ENCODE data around the gene POLN. TPM values are rescaled to one million over a fixed set of nuclear protein-coding genes. Genes with fewer than 3 reads are reported as not detected.
"Not testable (repeated sequence)": the region's sequence is repeated elsewhere in the genome, so short reads cannot be mapped to it uniquely, and the experiment has no call there.

POLN gene
- total RNA-seq, 3 donors from 2014 or later: 0.61 to 2.3 (median 0.90) TPM

DNA sequence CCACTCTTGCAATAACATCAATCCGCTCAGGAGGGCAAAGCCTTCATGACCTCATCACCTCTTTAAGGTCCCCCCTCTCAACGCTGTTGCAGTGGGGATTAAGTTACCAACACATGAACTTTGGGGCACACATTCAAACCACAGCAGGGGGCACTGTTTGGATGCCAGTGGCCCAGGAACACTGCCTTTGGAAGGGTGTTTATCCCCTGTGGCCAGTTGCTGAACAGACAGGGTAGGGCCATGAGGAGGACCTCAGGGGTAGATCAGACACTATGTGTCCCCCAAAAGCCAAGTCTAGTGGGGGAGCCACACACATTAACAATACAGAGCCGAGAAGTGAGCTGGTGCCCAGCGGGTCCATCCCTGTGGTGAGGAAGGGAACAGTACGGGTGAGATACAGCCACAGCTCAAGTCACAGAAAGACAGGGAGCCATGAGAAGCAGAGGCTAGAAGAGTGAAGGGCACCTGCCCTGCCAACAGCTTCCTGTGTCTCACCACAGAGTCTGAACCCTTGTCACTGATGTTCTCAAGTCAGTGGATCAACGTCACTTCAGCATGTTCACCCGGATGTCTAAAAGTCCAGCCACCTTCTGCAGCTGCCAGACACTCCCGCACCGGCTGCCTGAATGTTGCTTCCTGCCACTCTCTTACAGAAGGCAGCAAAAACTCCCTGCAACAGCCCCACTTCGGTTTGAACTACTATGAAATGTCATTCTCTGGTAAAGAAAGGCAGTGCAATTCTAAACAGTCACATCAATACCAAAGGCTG, 39.8 kb upstream of the POLN start:
- H3K27me3 Mint-ChIP-seq (ENCODE audit: low read depth): no peaks in the 10 kb centered on the region
- DNase-seq (peak; percentile 71), ATAC-seq (peak; percentile 85 to 89)
- H3K36me3 Mint-ChIP-seq (ENCODE audit: insufficient read depth): no peaks in the 10 kb centered on the region
- no peaks in the 10 kb centered on the region for H3K9me3 Mint-ChIP-seq
- H3K4me1 Mint-ChIP-seq (ENCODE audit: low read depth): peaks cover 35% of the 10 kb centered on the region
- peak overlapping the region; percentile 50 for H3K4me3 Mint-ChIP-seq

DNA sequence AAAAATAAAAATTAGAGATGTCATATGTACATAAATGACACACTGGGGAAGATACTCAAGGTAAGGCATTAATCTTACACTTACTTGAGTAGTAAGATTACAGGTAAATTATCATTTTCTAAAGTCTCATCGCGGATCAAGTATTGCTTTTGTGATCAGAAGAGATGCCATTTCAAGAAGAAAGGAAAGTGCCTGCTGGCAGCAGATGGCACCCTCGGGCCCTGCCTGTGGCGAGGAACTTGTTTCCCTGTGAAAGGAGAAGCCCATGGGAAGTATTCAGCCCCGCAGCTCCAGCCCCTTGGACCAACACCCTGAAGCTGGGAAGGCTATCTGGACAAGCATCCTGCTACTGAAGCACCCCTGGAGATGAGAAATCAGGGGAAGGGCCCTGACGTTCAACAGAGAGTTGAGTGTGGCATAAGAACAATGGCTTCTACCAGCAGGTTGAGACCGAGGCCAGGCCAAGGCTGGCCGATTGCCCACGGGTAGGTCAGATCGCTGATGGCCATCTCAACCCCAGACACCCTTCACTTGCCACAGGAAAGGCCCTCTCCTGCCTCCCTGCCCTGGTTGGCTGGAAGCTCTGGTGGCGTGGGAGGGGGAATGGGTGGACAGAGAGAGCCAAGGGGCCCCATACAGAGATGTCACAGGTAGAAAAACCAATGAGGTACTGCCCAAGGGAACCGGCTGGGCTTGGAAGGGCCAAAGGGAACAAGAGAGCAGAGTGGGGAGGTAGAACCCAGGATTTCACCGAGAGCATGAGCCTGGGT, 38.8 kb upstream of the POLN start:
- H3K4me1 Mint-ChIP-seq (ENCODE audit: low read depth): peaks cover 35% of the 10 kb centered on the region
- H3K4me3 Mint-ChIP-seq: no peak overlapping the region

DNA sequence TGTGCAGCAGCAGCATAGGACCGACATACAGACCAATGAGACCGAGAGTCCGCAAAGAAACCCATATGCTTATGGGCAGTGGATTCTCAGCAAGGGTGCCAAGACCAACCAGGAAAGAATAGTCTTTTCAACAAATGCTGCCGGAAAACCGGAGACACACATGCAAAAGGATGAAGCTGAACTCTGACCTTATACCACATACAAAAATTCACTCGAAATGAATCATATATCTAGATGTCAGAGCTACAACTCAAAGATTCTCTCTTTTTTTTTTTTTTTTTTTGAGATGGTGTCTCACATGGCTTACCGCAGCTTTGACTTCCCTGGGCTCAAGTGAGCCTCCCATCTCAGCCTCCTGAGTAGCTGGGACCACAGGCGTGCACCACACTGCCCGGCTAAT, 36.0 kb upstream of the POLN start:
- peaks cover 24% of the 10 kb centered on the region for H3K4me1 Mint-ChIP-seq (ENCODE audit: low read depth)
- H3K4me3 Mint-ChIP-seq: no peak overlapping the region
- DNase-seq (no peak), ATAC-seq (no peak)
- no peaks in the 10 kb centered on the region for H3K36me3 Mint-ChIP-seq (ENCODE audit: insufficient read depth)
- no peaks in the 10 kb centered on the region for H3K27me3 Mint-ChIP-seq (ENCODE audit: low read depth)
- H3K9me3 Mint-ChIP-seq: no peaks in the 10 kb centered on the region

More for the DNA sequence above, 38.8 kb upstream of the POLN start:
- DNase-seq: no peak
- Mint-ChIP-seq H3K36me3 (ENCODE audit: insufficient read depth) (no peaks in the 10 kb centered on the region), H3K9me3 (no peaks in the 10 kb centered on the region), H3K27me3 (ENCODE audit: low read depth) (no peaks in the 10 kb centered on the region)
- ATAC-seq: no peak

DNA sequence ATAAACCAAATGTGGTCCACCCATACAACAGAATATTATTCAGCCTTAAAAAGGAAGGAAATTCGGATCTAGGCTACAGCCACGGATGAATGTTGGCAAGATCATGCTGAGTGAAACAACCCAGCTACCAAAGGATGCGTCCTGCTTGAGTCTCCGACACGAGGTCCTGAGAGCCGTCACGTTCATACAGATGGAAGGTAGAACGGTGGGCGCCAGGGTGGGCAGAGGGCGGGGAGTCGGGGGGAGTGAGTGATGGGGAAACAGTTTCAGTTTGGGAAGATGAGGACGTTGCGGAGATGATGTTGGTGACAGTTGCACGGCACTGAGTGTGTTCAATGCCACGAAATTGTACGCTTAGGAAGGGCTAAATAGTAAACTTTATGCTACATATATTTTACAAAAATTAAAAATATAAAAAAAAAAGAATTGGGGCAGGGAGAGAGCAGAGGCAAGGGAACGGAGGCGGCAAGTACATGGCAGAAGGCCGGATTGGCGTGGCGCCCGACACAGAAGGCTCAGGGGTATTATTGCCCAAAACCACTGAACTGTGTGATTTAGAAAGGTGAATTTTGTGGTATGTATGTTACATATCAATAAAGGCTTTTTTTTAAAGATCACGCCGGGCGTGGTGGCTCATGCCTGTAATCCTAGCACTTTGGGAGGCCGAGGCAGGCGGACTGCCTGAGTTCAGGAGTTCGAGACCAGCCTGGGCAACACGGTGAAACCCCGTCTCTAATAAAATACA, 34.8 kb upstream of the POLN start:
- no peak for DNase-seq
- Mint-ChIP-seq H3K9me3 (no peaks in the 10 kb centered on the region), H3K4me1 (ENCODE audit: low read depth) (peaks cover 14% of the 10 kb centered on the region), H3K27me3 (ENCODE audit: low read depth) (no peaks in the 10 kb centered on the region), H3K36me3 (ENCODE audit: insufficient read depth) (no peaks in the 10 kb centered on the region), H3K4me3 (no peak overlapping the region)
- no peak for ATAC-seq

DNA sequence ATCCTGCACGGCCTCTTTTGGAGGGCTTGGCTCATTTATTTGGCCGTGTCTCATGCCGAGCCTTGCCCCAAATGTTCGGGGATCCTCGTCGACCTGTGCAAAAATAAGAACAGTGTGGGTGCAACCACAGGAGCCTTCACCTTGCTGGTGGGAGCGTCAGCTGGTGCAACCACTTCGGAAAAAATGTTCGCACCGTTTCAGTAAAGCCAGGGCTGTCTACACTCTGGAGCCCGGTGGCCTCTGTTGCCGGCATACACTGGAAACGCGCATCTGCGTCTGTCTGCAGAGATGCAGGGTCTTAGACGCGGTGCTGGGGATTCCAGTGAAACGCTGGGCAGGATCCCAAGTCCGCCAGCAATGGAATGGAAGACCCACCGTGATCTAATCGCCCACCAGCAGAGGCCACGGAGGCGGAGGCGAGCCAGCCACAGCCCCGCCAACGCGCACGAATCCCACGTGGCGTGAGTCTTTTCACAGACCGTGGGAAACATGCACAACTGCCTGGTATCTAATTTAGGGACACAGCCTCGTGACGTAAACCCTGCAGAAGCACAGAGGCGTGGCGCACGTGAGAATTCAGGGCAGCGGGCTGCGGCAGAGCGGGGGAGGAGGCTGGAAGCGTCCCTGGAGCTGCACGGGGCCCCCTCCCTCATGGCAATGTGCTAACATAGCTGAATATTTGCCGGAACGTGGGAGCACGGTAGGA, 33.8 kb upstream of the POLN start:
- Mint-ChIP-seq H3K9me3 (no peaks in the 10 kb centered on the region), H3K4me1 (ENCODE audit: low read depth) (peaks cover 3% of the 10 kb centered on the region), H3K27me3 (ENCODE audit: low read depth) (no peaks in the 10 kb centered on the region), H3K4me3 (no peak overlapping the region), H3K36me3 (ENCODE audit: insufficient read depth) (no peaks in the 10 kb centered on the region)
- DNase-seq: no peak
- no peak for ATAC-seq

DNA sequence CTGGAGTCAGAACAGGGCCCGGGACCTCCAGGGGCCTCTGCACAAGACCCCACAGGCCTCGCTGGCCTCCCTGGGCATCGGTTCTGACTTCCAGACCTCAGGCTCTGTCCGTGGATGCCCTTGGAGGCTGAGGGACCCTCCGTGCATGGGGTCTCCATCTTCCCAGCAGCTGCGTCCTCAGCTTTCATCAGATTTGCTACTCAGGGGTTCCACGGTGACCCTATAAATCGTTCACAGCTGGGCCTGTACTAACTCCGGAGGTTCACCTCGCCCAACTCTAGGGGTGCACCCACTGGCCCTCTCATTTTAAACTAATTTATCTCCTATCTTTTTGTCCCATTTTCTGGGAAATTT, 33.1 kb upstream of the POLN start:
- H3K27me3 Mint-ChIP-seq (ENCODE audit: low read depth); DNase-seq; H3K4me1 Mint-ChIP-seq (ENCODE audit: low read depth); ATAC-seq; H3K4me3 Mint-ChIP-seq; H3K9me3 Mint-ChIP-seq; H3K36me3 Mint-ChIP-seq (ENCODE audit: insufficient read depth): not testable (repeated sequence)

DNA sequence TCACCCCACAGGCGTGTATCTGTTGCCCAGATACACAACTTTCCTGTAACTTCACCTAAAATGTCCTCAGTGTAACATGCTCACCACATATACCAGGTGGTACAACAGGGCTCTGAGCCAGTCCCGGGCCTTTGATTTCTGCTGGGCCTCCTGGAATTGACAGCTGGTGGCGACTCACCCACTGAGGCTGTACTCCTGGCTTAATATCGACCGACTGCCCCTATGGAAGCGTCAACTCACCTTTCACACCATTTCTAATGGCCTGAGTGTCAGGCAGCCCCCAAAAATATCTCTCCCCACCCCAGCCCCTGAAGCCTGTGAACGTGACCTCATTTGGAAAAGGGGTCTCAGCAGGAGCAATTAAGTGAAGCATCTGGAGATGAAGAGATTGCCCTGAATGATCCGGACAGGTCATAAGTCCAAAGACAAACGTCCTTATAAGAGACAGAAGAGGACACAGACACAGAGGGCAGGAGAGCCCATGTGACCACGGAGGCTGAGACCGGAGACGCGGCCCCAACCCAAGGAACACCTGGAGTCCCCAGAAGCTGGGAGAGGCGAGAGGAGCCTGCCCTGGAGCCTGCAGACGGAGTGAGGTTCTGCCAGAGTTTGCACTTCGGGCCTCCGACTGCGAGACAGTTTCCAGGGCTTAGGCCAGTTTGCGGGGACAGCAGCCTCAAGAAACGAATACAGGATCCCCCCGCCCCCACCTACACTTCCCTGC, 32.6 kb upstream of the POLN start:
- ATAC-seq (no peak), DNase-seq (no peak)
- Mint-ChIP-seq H3K36me3 (ENCODE audit: insufficient read depth) (no peaks in the 10 kb centered on the region), H3K9me3 (no peaks in the 10 kb centered on the region), H3K4me1 (ENCODE audit: low read depth) (no peaks in the 10 kb centered on the region), H3K4me3 (no peak overlapping the region), H3K27me3 (ENCODE audit: low read depth) (no peaks in the 10 kb centered on the region)

DNA sequence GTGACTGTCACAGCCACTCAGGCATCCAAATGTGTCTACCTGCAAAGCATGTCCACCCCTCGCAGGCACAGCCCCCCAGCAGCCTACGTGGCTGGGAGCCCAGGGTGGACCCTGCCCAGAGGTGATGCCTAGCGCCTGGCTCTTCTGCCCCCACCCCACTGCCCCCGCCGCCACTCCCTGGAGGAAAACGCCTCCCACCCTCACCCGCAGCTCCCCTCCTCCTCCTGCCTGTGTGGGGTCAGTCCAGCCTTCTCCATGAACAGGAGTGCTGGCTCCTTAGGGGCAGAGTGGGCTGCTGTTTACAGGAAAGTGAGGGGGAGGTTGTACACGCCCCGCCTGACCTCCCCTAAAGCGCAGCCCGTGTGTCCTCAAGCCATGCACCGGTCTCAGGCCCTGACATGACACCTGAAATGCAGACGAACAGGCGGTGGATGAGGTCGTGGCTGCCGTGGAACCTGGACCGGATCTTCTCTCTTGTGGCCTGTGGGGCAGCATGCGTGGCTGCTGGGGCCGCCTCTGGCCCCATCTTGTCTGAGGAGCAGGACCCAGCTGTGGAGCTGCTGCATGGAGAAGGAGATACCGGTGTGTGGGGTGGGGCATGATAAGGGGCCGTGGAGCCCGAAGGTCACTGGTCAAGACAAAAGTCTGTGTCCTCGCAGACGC, 31.9 kb upstream of the POLN start:
- Mint-ChIP-seq H3K4me3 (no peak overlapping the region), H3K27me3 (ENCODE audit: low read depth) (no peaks in the 10 kb centered on the region), H3K9me3 (no peaks in the 10 kb centered on the region), H3K4me1 (ENCODE audit: low read depth) (no peaks in the 10 kb centered on the region), H3K36me3 (ENCODE audit: insufficient read depth) (no peaks in the 10 kb centered on the region)
- no peak for DNase-seq
- no peak for ATAC-seq

DNA sequence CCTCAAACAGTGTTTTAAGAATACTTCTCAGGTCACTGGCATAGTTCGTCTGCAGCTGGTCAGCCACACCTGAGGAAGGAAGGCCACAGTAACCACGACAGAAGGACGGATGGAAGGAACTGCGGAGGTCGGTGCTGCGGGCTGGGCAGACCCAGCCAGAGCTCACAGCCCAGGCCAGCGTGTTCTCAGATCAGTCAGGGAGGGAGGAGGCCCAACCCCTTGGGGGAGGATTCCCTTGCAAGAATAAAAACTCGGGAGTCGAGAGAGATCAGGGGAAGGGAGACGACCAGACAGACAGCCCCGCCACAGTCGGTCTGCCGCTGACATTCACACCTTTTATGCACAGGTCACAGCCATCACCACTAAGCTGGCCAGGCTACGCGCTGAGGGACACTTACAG, 31.3 kb upstream of the POLN start:
- H3K4me3 Mint-ChIP-seq: no peak overlapping the region
- H3K9me3 Mint-ChIP-seq: no peaks in the 10 kb centered on the region
- no peak for DNase-seq
- no peaks in the 10 kb centered on the region for H3K36me3 Mint-ChIP-seq (ENCODE audit: insufficient read depth)
- no peaks in the 10 kb centered on the region for H3K4me1 Mint-ChIP-seq (ENCODE audit: low read depth)
- ATAC-seq: no peak
- no peaks in the 10 kb centered on the region for H3K27me3 Mint-ChIP-seq (ENCODE audit: low read depth)

DNA sequence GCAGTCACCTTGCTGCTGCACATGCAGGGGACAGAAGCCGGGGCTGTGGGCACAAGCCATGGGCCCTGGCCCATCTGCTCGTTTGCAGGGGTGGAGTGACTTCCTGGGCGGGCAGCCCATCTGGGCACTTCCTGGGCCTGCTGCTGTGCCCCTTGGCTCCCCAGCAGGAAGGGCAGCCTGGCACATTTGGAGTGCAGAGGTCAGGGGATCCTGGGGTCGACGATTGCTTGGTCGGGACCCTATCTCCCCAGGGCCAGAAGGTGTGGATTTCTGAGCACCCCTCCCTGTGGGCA, 30.9 kb upstream of the POLN start:
- Mint-ChIP-seq H3K27me3 (ENCODE audit: low read depth) (no peaks in the 10 kb centered on the region), H3K4me3 (no peak overlapping the region), H3K4me1 (ENCODE audit: low read depth) (no peaks in the 10 kb centered on the region), H3K9me3 (no peaks in the 10 kb centered on the region), H3K36me3 (ENCODE audit: insufficient read depth) (no peaks in the 10 kb centered on the region)
- ATAC-seq (no peak), DNase-seq (no peak)

DNA sequence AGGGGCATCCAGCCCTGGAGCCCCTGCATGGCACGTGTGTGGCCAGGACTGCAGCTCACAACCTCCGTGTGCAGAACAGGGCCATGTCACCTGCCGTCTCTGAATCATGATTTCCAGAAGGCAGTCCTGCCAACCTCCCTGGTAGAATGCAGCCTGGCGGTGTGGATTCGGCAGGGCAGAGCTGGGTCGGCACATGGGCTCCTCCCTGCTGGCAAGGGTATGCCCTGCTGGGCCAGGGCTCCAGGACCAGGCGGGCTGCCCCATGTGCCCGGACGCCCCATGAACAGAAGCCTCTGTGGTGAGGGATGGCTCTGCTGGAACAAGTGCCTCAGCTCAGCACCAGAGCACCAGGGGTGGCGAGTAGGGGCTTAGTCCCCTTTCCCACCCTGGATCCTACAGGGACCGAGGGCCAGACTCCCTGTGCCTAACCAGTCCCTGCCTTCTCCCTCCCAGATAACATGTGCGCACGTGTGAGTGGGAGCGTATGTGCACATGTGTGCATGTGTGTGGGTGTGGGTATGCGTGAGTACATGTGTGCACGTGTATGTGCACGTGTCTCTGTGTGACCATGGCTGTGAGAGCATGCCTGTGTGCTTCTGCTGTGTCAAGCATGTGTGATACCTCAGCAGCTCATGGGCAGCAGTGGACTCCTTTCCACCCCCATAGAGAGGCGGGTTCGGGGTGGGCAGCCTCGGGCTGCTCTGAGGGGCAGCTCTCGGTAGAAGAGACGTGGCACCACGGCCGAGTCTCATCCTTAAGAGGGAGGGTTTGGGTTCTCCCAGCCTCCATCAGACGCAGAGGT, 30.3 kb upstream of the POLN start:
- Mint-ChIP-seq H3K36me3 (ENCODE audit: insufficient read depth) (no peaks in the 10 kb centered on the region), H3K27me3 (ENCODE audit: low read depth) (no peaks in the 10 kb centered on the region), H3K4me3 (no peak overlapping the region), H3K4me1 (ENCODE audit: low read depth) (no peaks in the 10 kb centered on the region), H3K9me3 (no peaks in the 10 kb centered on the region)
- no peak for DNase-seq
- no peak for ATAC-seq

DNA sequence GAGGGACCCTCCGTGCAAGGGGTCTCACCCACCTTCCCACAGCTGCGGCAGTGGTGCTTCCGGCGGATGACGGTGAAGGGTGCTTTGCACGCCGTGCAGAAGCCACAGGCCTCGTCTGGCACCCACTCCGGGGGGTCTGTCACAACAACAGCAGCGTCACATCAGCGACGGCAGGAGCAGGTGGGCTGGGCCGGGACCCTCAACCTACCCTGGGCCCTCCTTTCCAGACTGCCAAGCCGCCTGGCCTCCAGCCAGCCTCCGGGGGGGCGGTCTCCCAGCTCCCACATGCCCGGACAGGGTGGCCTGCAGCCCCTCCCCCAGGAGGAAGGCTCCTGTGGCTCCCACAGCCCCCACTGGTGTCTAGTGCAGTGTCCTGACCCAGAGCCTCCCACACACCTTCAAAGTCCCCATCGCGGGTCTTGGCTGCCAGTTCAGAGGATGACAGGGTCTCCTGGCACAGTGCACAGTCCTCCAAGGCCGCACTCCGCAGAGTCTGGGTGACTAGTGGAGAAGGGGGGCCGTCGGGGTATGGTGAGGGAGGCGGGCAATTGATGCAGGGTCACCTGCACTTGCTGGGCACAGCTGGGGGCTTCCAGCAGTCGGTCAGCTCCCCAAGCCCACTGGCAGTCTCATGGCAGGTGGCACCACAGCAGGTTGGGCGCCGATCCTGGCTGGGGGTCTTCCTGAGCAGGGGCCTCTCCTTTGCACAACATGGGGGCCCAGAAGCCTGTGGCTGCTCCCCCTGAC, 29.5 kb upstream of the POLN start:
- H3K4me3 Mint-ChIP-seq: no peak overlapping the region

More for the DNA sequence above, 29.5 kb upstream of the POLN start:
- Mint-ChIP-seq H3K36me3 (ENCODE audit: insufficient read depth) (no peaks in the 10 kb centered on the region), H3K9me3 (no peaks in the 10 kb centered on the region), H3K27me3 (ENCODE audit: low read depth) (no peaks in the 10 kb centered on the region), H3K4me1 (ENCODE audit: low read depth) (no peaks in the 10 kb centered on the region)
- no peak for DNase-seq
- no peak for ATAC-seq
